ENCODE measurements around the gene SBF1.

- TF ChIP-seq CTCF (IDR thresholded peaks at IDR 0.05), result no peak
- no peak for TF ChIP-seq POLR2A (IDR thresholded peaks at IDR 0.05)
- no peak for TF ChIP-seq POLR2AphosphoS5 (IDR thresholded peaks at IDR 0.05; ENCODE audit: insufficient read depth in 1 of 2, low read depth in 1 of 2)
Observed at GRCh38 chr22:50518606-50519005, 43.8 kb upstream of the SBF1 start.

Measured in vagina (tissue), 2 donors.